DND-41 (cell line): Measurements from ENCODE around the gene MET.

Source experiments
- CTCF ChIP-seq: IDR thresholded peaks from 2 replicates; pipeline ENCODE4 v1.5.1; 2012; ENCODE audit warnings: borderline replicate concordance, low read length, moderate library complexity, mild to moderate bottlenecking; ENCODE audit not compliant: poor library complexity, severe bottlenecking; ENCODE audit errors: extremely low read depth
- EZH2 ChIP-seq: IDR thresholded peaks from 3 replicates; pipeline ENCODE4 v1.6.1; 2012; ENCODE audit warnings: borderline replicate concordance, low read depth, mild to moderate bottlenecking, moderate library complexity, low read length, inconsistent platforms; ENCODE audit not compliant: severe bottlenecking

DNA sequence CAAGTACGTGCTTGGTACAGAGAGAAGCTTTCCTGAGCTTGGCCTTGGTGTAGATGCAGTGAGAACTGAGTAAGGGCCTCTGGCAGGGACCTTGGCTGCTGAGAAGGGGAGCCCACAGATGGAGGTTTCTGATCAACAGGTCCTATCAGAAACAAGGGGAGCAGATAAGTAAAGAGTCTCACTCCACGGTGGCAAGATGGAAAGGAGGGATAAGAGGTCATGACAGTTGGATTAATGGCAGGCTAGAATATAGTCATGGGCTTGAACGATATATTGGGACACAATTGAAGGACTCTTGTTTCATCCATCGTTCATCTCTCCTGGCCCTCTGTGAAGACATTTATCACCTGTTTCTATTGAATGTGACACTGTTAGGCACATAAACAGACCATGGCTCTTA, 41.5 kb downstream of the MET start:
- TF ChIP-seq CTCF (no peak), EZH2 (no peak)
